SIG-M5 (cell line): ENCODE results near the gene CMTM3.
"Not testable (repeated sequence)": the region's sequence is repeated elsewhere in the genome, so short reads cannot be mapped to it uniquely, and the experiment has no call there.

Source experiments
- DNase-seq: peaks from one replicate; lab custom pipeline; 2025; lab: John Stamatoyannopoulos, UW

Gene CMTM3

GRCh38 chr16:66585481-66586239, 18.8 kb upstream of the CMTM3 start:
- no peak for DNase-seq

GRCh38 chr16:66587881-66588600, 16.5 kb upstream of the CMTM3 start:
- no peak for DNase-seq

- DNase-seq: no peak
Observed at GRCh38 chr16:66588981-66589713, 15.4 kb upstream of the CMTM3 start.

GRCh38 chr16:66590322-66590721, 14.2 kb upstream of the CMTM3 start:
- DNase-seq: no peak

- no peak for DNase-seq
Observed at GRCh38 chr16:66591018-66591417, 13.5 kb upstream of the CMTM3 start.

- no peak for DNase-seq
Observed at GRCh38 chr16:66592241-66592640, 12.3 kb upstream of the CMTM3 start.

- no peak for DNase-seq
Observed at GRCh38 chr16:66592814-66593213, 11.7 kb upstream of the CMTM3 start.

GRCh38 chr16:66594739-66595138, 9.8 kb upstream of the CMTM3 start:
- DNase-seq: no peak

- DNase-seq: not testable (repeated sequence)
Observed at GRCh38 chr16:66596559-66596958, 7.9 kb upstream of the CMTM3 start.

- no peak for DNase-seq
Observed at GRCh38 chr16:66596986-66597848, 7.3 kb upstream of the CMTM3 start.

GRCh38 chr16:66598111-66598510, 6.4 kb upstream of the CMTM3 start:
- DNase-seq: no peak

- no peak for DNase-seq
Observed at GRCh38 chr16:66599726-66600125, 4.8 kb upstream of the CMTM3 start.

GRCh38 chr16:66600477-66600876, 4.0 kb upstream of the CMTM3 start:
- DNase-seq: no peak

- no peak for DNase-seq
Observed at GRCh38 chr16:66601471-66601870, 3.0 kb upstream of the CMTM3 start.

- no peak for DNase-seq
Observed at GRCh38 chr16:66603537-66604375, 748 bp upstream of the CMTM3 start.

- no peak for DNase-seq
Observed at GRCh38 chr16:66605177-66605978, 874 bp downstream of the CMTM3 start.

- no peak for DNase-seq
Observed at GRCh38 chr16:66605979-66606751, 1.7 kb downstream of the CMTM3 start.

GRCh38 chr16:66608241-66609138, 4.0 kb downstream of the CMTM3 start:
- DNase-seq: no peak
